DND-41 (cell line): Measurements from ENCODE around the gene GABPB2.

Experiments used
- ATAC-seq: fragments of 200-7000 bp; cut with Tn5 transposase; 3 replicates; pipeline ENCODE4 v1.9.1; 2021; ENCODE audit warnings: low read depth; ENCODE audit not compliant: insufficient read depth
- DNase-seq: peaks from one replicate; pipeline ENCODE4 v3.0.0-alpha.2; 2020
- H2AFZ ChIP-seq: 2 replicates; pipeline ENCODE4 v1.6.0; 2012; ENCODE audit warnings: low read depth, low read length
- H3K27ac ChIP-seq: 2 replicates; pipeline ENCODE4 v1.5.1; 2012; ENCODE audit warnings: low read length, inconsistent platforms
- H3K27me3 ChIP-seq: fragments of 200-600 bp; sonication (generic); 2 replicates; pipeline ENCODE4 v1.6.0; 2012; ENCODE audit warnings: low read length, mild to moderate bottlenecking, inconsistent platforms; ENCODE audit not compliant: insufficient read depth, poor library complexity
- H3K36me3 ChIP-seq: 2 replicates; pipeline ENCODE4 v1.5.1; 2012; ENCODE audit warnings: low read length, inconsistent platforms; ENCODE audit not compliant: insufficient read depth
- H3K4me1 ChIP-seq: 2 replicates; pipeline ENCODE4 v1.5.1; 2012; ENCODE audit warnings: mild to moderate bottlenecking, low read length; ENCODE audit not compliant: insufficient read depth
- H3K4me2 ChIP-seq: 2 replicates; pipeline ENCODE4 v1.6.0; 2012; ENCODE audit warnings: mild to moderate bottlenecking, moderate library complexity, low read length, inconsistent platforms; ENCODE audit not compliant: insufficient read depth
- H3K4me3 ChIP-seq, 2 experiments: fragments of 200-600 bp in 1 of 2; shearing (Covaris generic) in 1 of 2; 2 replicates each; pipeline ENCODE4 v1.5.1; 2012 to 2016; ENCODE audit warnings: inconsistent platforms in 2 of 2, low read length in 2 of 2, mild to moderate bottlenecking in 2 of 2, low read depth in 1 of 2, moderate library complexity in 1 of 2
- H3K79me2 ChIP-seq: 2 replicates; pipeline ENCODE4 v1.6.0; 2012; ENCODE audit warnings: low read length, inconsistent platforms; ENCODE audit not compliant: insufficient read depth
- H3K9ac ChIP-seq: 2 replicates; pipeline ENCODE4 v1.6.0; 2012; ENCODE audit warnings: low read depth, mild to moderate bottlenecking, inconsistent platforms, low read length, moderate library complexity
- H3K9me3 ChIP-seq: 2 replicates; pipeline ENCODE4 v1.5.1; 2012; ENCODE audit warnings: low read length, moderate library complexity, mild to moderate bottlenecking, inconsistent platforms; ENCODE audit not compliant: insufficient read depth, severe bottlenecking
- H4K20me1 ChIP-seq: 2 replicates; pipeline ENCODE4 v1.6.0; 2012; ENCODE audit warnings: low read length; ENCODE audit not compliant: insufficient read depth
- EZH2 ChIP-seq: IDR thresholded peaks from 3 replicates; pipeline ENCODE4 v1.6.1; 2012; ENCODE audit warnings: borderline replicate concordance, low read depth, mild to moderate bottlenecking, moderate library complexity, low read length, inconsistent platforms; ENCODE audit not compliant: severe bottlenecking
- TF ChIP-seq, protein P1 (sequence below): IDR thresholded peaks from 2 replicates; pipeline ENCODE4 v1.5.1; 2012; ENCODE audit warnings: borderline replicate concordance, low read length, moderate library complexity, mild to moderate bottlenecking; ENCODE audit not compliant: poor library complexity, severe bottlenecking; ENCODE audit errors: extremely low read depth

GABPB2 gene

DNA sequence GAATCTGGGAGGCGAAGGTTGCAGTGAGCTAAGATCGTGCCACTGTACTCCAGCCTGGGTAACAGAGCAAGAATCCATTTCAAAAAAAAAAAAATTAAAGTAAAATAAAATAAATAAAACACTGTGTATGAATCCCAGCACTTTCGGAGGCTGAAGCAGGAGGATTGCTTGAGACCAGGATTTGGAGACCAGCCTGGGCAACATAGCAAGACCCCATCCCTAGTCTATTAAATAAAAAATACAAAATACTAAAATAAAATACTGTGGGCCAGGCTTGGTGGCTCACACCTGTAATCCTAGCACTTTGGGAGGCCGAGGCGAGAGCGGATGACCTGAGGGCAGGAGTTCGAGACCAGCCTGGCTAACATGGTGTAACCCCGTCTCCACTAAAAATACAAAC lies 38.4 kb upstream of the GABPB2 start:
- no peak overlapping the region for H3K9ac ChIP-seq
- no peak overlapping the region for H3K4me3 ChIP-seq
- ATAC-seq = no peak
- H3K4me1 ChIP-seq = no peaks in the 10 kb centered on the region
- DNase-seq = no peak
- H3K36me3 ChIP-seq = peaks cover 57% of the 10 kb centered on the region
- H3K27me3 ChIP-seq = no peaks in the 10 kb centered on the region
- H3K4me2 ChIP-seq = no peak overlapping the region
- no peak overlapping the region for H2AFZ ChIP-seq
- H3K9me3 ChIP-seq = no peaks in the 10 kb centered on the region
- H3K27ac ChIP-seq = no peak overlapping the region
- no peaks in the 10 kb centered on the region for H4K20me1 ChIP-seq
- no peak for TF ChIP-seq EZH2
- TF ChIP-seq, protein P1, sequence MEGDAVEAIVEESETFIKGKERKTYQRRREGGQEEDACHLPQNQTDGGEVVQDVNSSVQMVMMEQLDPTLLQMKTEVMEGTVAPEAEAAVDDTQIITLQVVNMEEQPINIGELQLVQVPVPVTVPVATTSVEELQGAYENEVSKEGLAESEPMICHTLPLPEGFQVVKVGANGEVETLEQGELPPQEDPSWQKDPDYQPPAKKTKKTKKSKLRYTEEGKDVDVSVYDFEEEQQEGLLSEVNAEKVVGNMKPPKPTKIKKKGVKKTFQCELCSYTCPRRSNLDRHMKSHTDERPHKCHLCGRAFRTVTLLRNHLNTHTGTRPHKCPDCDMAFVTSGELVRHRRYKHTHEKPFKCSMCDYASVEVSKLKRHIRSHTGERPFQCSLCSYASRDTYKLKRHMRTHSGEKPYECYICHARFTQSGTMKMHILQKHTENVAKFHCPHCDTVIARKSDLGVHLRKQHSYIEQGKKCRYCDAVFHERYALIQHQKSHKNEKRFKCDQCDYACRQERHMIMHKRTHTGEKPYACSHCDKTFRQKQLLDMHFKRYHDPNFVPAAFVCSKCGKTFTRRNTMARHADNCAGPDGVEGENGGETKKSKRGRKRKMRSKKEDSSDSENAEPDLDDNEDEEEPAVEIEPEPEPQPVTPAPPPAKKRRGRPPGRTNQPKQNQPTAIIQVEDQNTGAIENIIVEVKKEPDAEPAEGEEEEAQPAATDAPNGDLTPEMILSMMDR = no peak
- no peaks in the 10 kb centered on the region for H3K79me2 ChIP-seq

DNA sequence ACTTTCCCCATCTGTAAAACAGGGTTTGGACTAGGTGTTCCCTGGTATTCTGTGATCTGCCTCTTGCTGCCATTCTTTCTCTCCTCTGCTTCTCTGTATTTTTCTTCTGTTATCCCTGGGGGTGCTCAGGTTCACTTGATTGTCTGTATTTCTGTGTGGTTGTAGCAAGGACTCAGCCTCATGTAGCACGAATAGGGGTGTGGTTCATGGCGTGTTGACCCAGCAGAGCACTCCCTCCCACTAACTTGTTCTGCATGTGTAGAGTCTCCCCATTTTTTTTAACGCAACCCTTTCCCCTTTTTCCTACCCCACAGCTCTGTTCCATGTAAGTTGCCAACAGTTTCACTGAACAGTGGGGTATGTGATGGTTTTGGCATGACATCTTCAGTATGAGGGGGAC lies 35.4 kb upstream of the GABPB2 start:
- Histone ChIP-seq H2AFZ (no peak overlapping the region), H3K4me1 (no peaks in the 10 kb centered on the region), H3K4me3 (no peak overlapping the region), H3K36me3 (peaks cover 37% of the 10 kb centered on the region), H3K27ac (no peak overlapping the region), H4K20me1 (no peaks in the 10 kb centered on the region), H3K4me2 (no peak overlapping the region), H3K9ac (no peak overlapping the region), H3K27me3 (no peaks in the 10 kb centered on the region), H3K9me3 (no peaks in the 10 kb centered on the region), H3K79me2 (no peaks in the 10 kb centered on the region)
- TF ChIP-seq, protein P1 = no peak
- no peak for TF ChIP-seq EZH2
- DNase-seq = no peak
- no peak for ATAC-seq

DNA sequence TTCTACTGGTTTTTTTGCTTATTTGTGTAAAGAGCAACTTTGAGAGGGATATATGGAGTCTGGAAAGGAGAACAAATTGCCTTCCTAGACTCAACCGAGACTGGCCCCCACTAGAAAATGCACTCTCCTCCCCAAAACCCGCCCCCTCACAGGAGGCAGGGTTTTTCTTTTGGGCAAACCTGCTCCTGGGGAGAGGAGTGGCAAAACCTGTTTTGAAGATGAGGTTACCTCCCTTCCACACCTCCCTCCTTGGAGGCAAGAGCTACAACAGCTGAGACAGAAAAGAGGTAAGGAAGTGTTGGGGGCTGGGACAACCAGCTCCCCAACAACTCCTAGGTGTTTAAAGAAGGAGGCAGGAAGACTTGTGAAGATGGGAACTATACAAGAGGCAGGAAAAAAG lies 34.2 kb upstream of the GABPB2 start, which contains the start of gene BNIPL:
Gene BNIPL (plus strand): TSS at position 231 of the 400 bp plus-strand sequence. CDS start 140 bp downstream, at position 371.
- Histone ChIP-seq H3K27ac (no peak within 1 kb of the TSS), H2AFZ (no peak within 1 kb of the TSS), H3K36me3 (peaks cover 28% of the 10 kb centered on the region), H3K9ac (no peak within 1 kb of the TSS), H3K4me3 (no peak within 1 kb of the TSS), H3K4me1 (no peaks in the 10 kb centered on the region), H3K9me3 (no peaks in the 10 kb centered on the region), H3K27me3 (no peaks in the 10 kb centered on the region), H3K79me2 (no peaks in the 10 kb centered on the region), H4K20me1 (no peaks in the 10 kb centered on the region), H3K4me2 (no peak within 1 kb of the TSS)
- no peak for ATAC-seq
- no peak for DNase-seq
- TF ChIP-seq, protein P1 = no peak
- TF ChIP-seq EZH2 = no peak

DNA sequence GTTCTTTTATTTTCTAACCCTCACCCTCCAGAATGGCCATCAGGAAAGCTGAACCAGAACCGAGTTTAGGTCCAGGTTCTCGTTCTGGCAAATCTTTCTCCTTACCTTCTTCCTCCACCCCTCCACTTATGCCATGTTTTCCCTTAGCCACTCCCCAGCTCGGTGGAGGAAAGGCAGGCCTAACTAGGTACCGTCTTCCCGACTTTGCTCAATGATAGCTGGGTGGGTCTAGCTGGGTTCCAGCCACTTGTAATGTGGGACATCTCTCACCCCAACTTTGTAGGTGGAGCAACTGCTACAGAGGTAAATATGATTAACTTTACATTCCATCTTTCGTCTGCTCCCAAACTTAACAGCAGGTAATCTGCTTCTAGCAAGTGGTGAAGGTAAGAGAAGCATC lies 33.5 kb upstream of the GABPB2 start:
- DNase-seq = no peak
- H3K4me2 ChIP-seq = no peak overlapping the region

More for the DNA sequence above, 33.5 kb upstream of the GABPB2 start:
- Histone ChIP-seq H3K9me3 (no peaks in the 10 kb centered on the region), H2AFZ (no peak overlapping the region), H3K36me3 (peaks cover 24% of the 10 kb centered on the region), H3K27ac (no peak overlapping the region), H3K4me1 (no peaks in the 10 kb centered on the region), H3K27me3 (no peaks in the 10 kb centered on the region), H4K20me1 (no peaks in the 10 kb centered on the region), H3K79me2 (no peaks in the 10 kb centered on the region), H3K4me3 (no peak overlapping the region), H3K9ac (no peak overlapping the region)
- ATAC-seq = no peak
- TF ChIP-seq EZH2 = no peak
- TF ChIP-seq, protein P1 = no peak
